Spleen (tissue), 11 donors: ENCODE measurements around the gene RTTN. TPM values are rescaled to one million over a fixed set of nuclear protein-coding genes. Genes with fewer than 3 reads are reported as not detected.

ENCODE experiments used
- DNase-seq: peaks from one replicate; pipeline ENCODE4 v3.0.0-alpha.2; 2020
- H3K27ac ChIP-seq, 8 donors: fragments of 200-600 bp; sonication (generic) in 7 of 8; 1 replicate in 4 of 8; 2 replicates in 4 of 8; pipeline versions ENCODE4 v1.5.0 to v1.8.0; 2016 to 2021; ENCODE audit warnings: inconsistent platforms in 4 of 8, mild to moderate bottlenecking in 4 of 8, moderate library complexity in 1 of 8
- H3K27me3 ChIP-seq, 7 donors: fragments of 200-600 bp; sonication (generic) in 6 of 7; replicated peaks in 1 of 7; 1 replicate in 4 of 7; 2 replicates in 3 of 7; pipeline versions ENCODE4 v1.5.0 to v1.8.0; 2016 to 2021; ENCODE audit warnings: inconsistent platforms in 3 of 7, mild to moderate bottlenecking in 1 of 7
- H3K36me3 ChIP-seq, 6 donors: fragments of 200-600 bp; sonication (generic) in 5 of 6; 1 replicate in 4 of 6; 2 replicates in 2 of 6; pipeline versions ENCODE4 v1.5.0 to v1.8.0; 2016 to 2021; ENCODE audit warnings: inconsistent platforms in 2 of 6
- H3K4me1 ChIP-seq, 6 donors: fragments of 200-600 bp; sonication (generic) in 5 of 6; 1 replicate in 3 of 6; 2 replicates in 3 of 6; pipeline versions ENCODE4 v1.5.0 to v1.8.0; 2016 to 2021; ENCODE audit warnings: inconsistent platforms in 3 of 6
- H3K4me3 ChIP-seq, 8 donors: fragments of 200-600 bp; sonication (generic) in 7 of 8; 1 replicate in 4 of 8; 2 replicates in 4 of 8; pipeline versions ENCODE4 v1.5.0 to v1.8.0; 2016 to 2021; ENCODE audit warnings: inconsistent platforms in 4 of 8, mild to moderate bottlenecking in 4 of 8, moderate library complexity in 2 of 8
- H3K9me3 ChIP-seq, 8 donors: fragments of 200-600 bp; sonication (generic) in 7 of 8; 1 replicate in 4 of 8; 2 replicates in 4 of 8; pipeline versions ENCODE4 v1.5.0 to v1.8.0; 2016 to 2021; ENCODE audit warnings: inconsistent platforms in 4 of 8
- CTCF ChIP-seq, 11 experiments: fragments of 200-600 bp in 7 of 11; fragments of 450-650 bp in 4 of 11; sonication (generic) in 4 of 11; IDR thresholded peaks in 8 of 11; conservative IDR thresholded peaks in 3 of 11; 1 replicate in 7 of 11; 2 replicates in 4 of 11; pipeline versions ENCODE4 v1.4.0 to v1.8.0; 2016 to 2021; ENCODE audit warnings: antibody characterized with exemption in 11 of 11, inconsistent platforms in 4 of 11, mild to moderate bottlenecking in 1 of 11
- POLR2A ChIP-seq, 3 donors: fragments of 450-650 bp; IDR thresholded peaks; one replicate each; pipeline ENCODE4 v1.5.1; 2017; ENCODE audit warnings: antibody characterized with exemption in 3 of 3, mild to moderate bottlenecking in 1 of 3
- POLR2AphosphoS5 ChIP-seq, 3 donors: sonication (generic); formaldehyde crosslinking; IDR thresholded peaks; one replicate each; pipeline ENCODE4 v1.5.1; 2017; ENCODE audit warnings: antibody characterized with exemption in 3 of 3
- WGBS, 5 donors: extraction: QIAGEN DNeasy Blood & Tissue Kit in 3 of 5; methylation state at CpG; one replicate each; pipeline versions ENCODE4 v1.1.5 to v1.1.7; 2013 to 2018; 5-methylcytosine and 5-hydroxymethylcytosine counted together
- intact Hi-C: fragments of 100-400 bp; cut with DNase I; formaldehyde crosslinking; loops from one replicate; pipeline ENCODE4 v1.15.0; 2023; ENCODE audit warnings: low total_unique reads
- polyA plus RNA-seq, 3 donors: library from polyadenylated mRNA; stranded (reverse); fragments of 200-250 nt; gene quantifications; one replicate each; pipeline ENCODE4 v1.2.1, GENCODE V29; 2013
- total RNA-seq, 7 donors: library from RNA; depleted of rRNA in 3 of 7; stranded (reverse); fragments of >200 nt in 3 of 7; fragmentation: NEBNext Ultra II Directional in 4 of 7; extraction: Animal tissue kit (Norgen Biotek cat#: 25700) in 4 of 7; gene quantifications; one replicate each; pipeline versions ENCODE4 v1.1.0 to v1.2.1, GENCODE V29; 2016 to 2021
- donor health status: healthy with polysubstance abuse.
- donor health status: DM: no; HTN: no; CAD: no; lungs with moderate emphysema.
- donor health status: DM: no; HTN: no; CAD: no.
- donor health status: Bipolar disorder and iron deficiency.
- donor health status: healthy.
- donor health status: DM: no; HTN: no; CAD: no.
- donor health status: DM: yes; HTN: yes; CAD: no.

The RTTN gene
- total and polyA plus RNA-seq, 10 donors: 4.0 to 32.3 (median 23.8) TPM

GRCh38 chr18:70047931-70048603 lies 157.4 kb downstream of the RTTN start:
- Histone ChIP-seq H3K36me3 (peaks cover 0 to 47% (median 9%) of the 10 kb centered on the region in 6 donors), H3K9me3 (no peaks in the 10 kb centered on the region), H3K4me3 (no peak overlapping the region), H3K27ac (no peak overlapping the region), H3K4me1 (no peaks in the 10 kb centered on the region), H3K27me3 (no peaks in the 10 kb centered on the region)
- 94 to 97% (median 95%) methylated on average over 4 of the region's 4 CpGs for WGBS, 5 donors
- DNase-seq: no peak
- TF ChIP-seq POLR2A (IDR thresholded peaks at IDR 0.05) (no peak), POLR2AphosphoS5 (IDR thresholded peaks at IDR 0.05) (no peak), CTCF (IDR thresholded peaks at IDR 0.05 in 8 of 11, conservative IDR thresholded peaks at IDR 0.05 in 3 of 11) (no peak)
- intact Hi-C loops: no loop called here

GRCh38 chr18:70046796-70047195 lies 158.7 kb downstream of the RTTN start:
- no peak for TF ChIP-seq POLR2A (IDR thresholded peaks at IDR 0.05)
- TF ChIP-seq CTCF (IDR thresholded peaks at IDR 0.05 in 8 of 11, conservative IDR thresholded peaks at IDR 0.05 in 3 of 11): no peak
- no peak for TF ChIP-seq POLR2AphosphoS5 (IDR thresholded peaks at IDR 0.05)
- intact Hi-C loops: no loop called here
- H3K27ac ChIP-seq: no peak overlapping the region
- DNase-seq: no peak
- H3K4me1 ChIP-seq: no peaks in the 10 kb centered on the region
- H3K36me3 ChIP-seq: peaks cover 0 to 47% (median 8%) of the 10 kb centered on the region in 6 donors
- no peaks in the 10 kb centered on the region for H3K27me3 ChIP-seq
- no peak overlapping the region for H3K4me3 ChIP-seq
- WGBS, 5 donors: 83 to 95% (median 91%) methylated on average over 1 of the region's 1 CpG
- H3K9me3 ChIP-seq: no peaks in the 10 kb centered on the region

GRCh38 chr18:70046207-70046606 lies 159.3 kb downstream of the RTTN start:
- Histone ChIP-seq H3K36me3 (peaks cover 0 to 42% (median 5%) of the 10 kb centered on the region in 6 donors), H3K9me3 (no peaks in the 10 kb centered on the region), H3K4me1 (no peaks in the 10 kb centered on the region), H3K27ac (no peak overlapping the region), H3K27me3 (no peaks in the 10 kb centered on the region), H3K4me3 (no peak overlapping the region)
- no peak for DNase-seq
- TF ChIP-seq CTCF (IDR thresholded peaks at IDR 0.05 in 8 of 11, conservative IDR thresholded peaks at IDR 0.05 in 3 of 11): no peak
- no peak for TF ChIP-seq POLR2A (IDR thresholded peaks at IDR 0.05)
- no peak for TF ChIP-seq POLR2AphosphoS5 (IDR thresholded peaks at IDR 0.05)
- intact Hi-C loops: no loop called here
- WGBS, 5 donors: 86 to 94% (median 93%) methylated on average over 2 of the region's 2 CpGs

- H3K36me3 ChIP-seq: peaks cover 0 to 28% (median 0%) of the 10 kb centered on the region in 6 donors
- H3K9me3 ChIP-seq: no peaks in the 10 kb centered on the region
- no peak for DNase-seq
- intact Hi-C loops: no loop called here
- no peak overlapping the region for H3K27ac ChIP-seq
- no peaks in the 10 kb centered on the region for H3K27me3 ChIP-seq
- no peaks in the 10 kb centered on the region for H3K4me1 ChIP-seq
- no peak overlapping the region for H3K4me3 ChIP-seq
- TF ChIP-seq POLR2A (IDR thresholded peaks at IDR 0.05) (no peak), POLR2AphosphoS5 (IDR thresholded peaks at IDR 0.05) (no peak), CTCF (IDR thresholded peaks at IDR 0.05 in 8 of 11, conservative IDR thresholded peaks at IDR 0.05 in 3 of 11) (no peak)
- WGBS, 5 donors: 57 to 72% (median 62%) methylated on average over 4 of the region's 4 CpGs
Observed at GRCh38 chr18:70044632-70045031, 160.9 kb downstream of the RTTN start.
